GM12873 (cell line): ENCODE data around the gene PIGU.

Source experiments
- CTCF ChIP-seq: IDR thresholded peaks from 2 replicates; pipeline ENCODE4 v1.5.1; 2012; ENCODE audit warnings: low read depth, mild to moderate bottlenecking, moderate library complexity, low read length, control low read depth; ENCODE audit not compliant: insufficient read depth; ENCODE audit errors: missing control alignments

The PIGU gene

GRCh38 chr20:34516247-34517113, 160.4 kb downstream of the PIGU start, which contains the start of gene DYNLRB1:
Gene DYNLRB1 (plus strand): TSS chr20:34516422. CDS start chr20:34516459, 37 bp downstream.
- TF ChIP-seq CTCF: no peak

- no peak for TF ChIP-seq CTCF
Observed at GRCh38 chr20:34515484-34516246, 161.2 kb downstream of the PIGU start.

- no peak for TF ChIP-seq CTCF
Observed at GRCh38 chr20:34514897-34515483, 161.9 kb downstream of the PIGU start.

GRCh38 chr20:34512955-34513419, 163.9 kb downstream of the PIGU start:
- no peak for TF ChIP-seq CTCF

- TF ChIP-seq CTCF: no peak
Observed at GRCh38 chr20:34512266-34512954, 164.5 kb downstream of the PIGU start.

- TF ChIP-seq CTCF: no peak
Observed at GRCh38 chr20:34511891-34512265, 165.0 kb downstream of the PIGU start.
